Occipital lobe (tissue), 2 donors: ENCODE data around the gene COMMD1. TPM values are rescaled to one million over a fixed set of nuclear protein-coding genes. Genes with fewer than 3 reads are reported as not detected.
"Not testable (repeated sequence)": the region's sequence is repeated elsewhere in the genome, so short reads cannot be mapped to it uniquely, and the experiment has no call there.

Experiments
- DNase-seq: peaks from one replicate; lab custom pipeline; 2025; lab: John Stamatoyannopoulos, UW
- total RNA-seq: library from RNA; depleted of rRNA; stranded (reverse); fragments of >200 nt; gene quantifications from one replicate; pipeline ENCODE4 v1.2.3, GENCODE V29; 2014

COMMD1 gene
- total RNA-seq, 1 donor from 2014 or later, result 37.3 TPM

GRCh38 chr2:62014102-62014501, 108.6 kb downstream of the COMMD1 start:
- peak; percentile 51 for DNase-seq

GRCh38 chr2:62016957-62017356, 111.5 kb downstream of the COMMD1 start:
- no peak for DNase-seq

- DNase-seq, result no peak
Measured at GRCh38 chr2:62029910-62030309, 124.4 kb downstream of the COMMD1 start.

- no peak for DNase-seq
Measured at GRCh38 chr2:62030902-62031301, 125.4 kb downstream of the COMMD1 start.

GRCh38 chr2:62032096-62032495, 126.6 kb downstream of the COMMD1 start:
- DNase-seq, result no peak

- no peak for DNase-seq
Measured at GRCh38 chr2:62034715-62035114, 129.2 kb downstream of the COMMD1 start.

- no peak for DNase-seq
Measured at GRCh38 chr2:62036229-62036628, 130.8 kb downstream of the COMMD1 start.

- no peak for DNase-seq
Measured at GRCh38 chr2:62036761-62037250, 131.3 kb downstream of the COMMD1 start.

- DNase-seq, result peak; percentile 3
Measured at GRCh38 chr2:62038975-62039771, 133.7 kb downstream of the COMMD1 start.

- no peak for DNase-seq
Measured at GRCh38 chr2:62040926-62041325, 135.5 kb downstream of the COMMD1 start.

- DNase-seq, result not testable (repeated sequence)
Measured at GRCh38 chr2:62041701-62042385, 136.4 kb downstream of the COMMD1 start.

- DNase-seq, result no peak
Measured at GRCh38 chr2:62042400-62042799, 136.9 kb downstream of the COMMD1 start.

- no peak for DNase-seq
Measured at GRCh38 chr2:62042944-62043343, 137.5 kb downstream of the COMMD1 start.

- DNase-seq, result no peak
Measured at GRCh38 chr2:62045017-62045543, 139.6 kb downstream of the COMMD1 start.

- no peak for DNase-seq
Measured at GRCh38 chr2:62046141-62046540, 140.7 kb downstream of the COMMD1 start.

- no peak for DNase-seq
Measured at GRCh38 chr2:62050456-62051045, 145.1 kb downstream of the COMMD1 start.

- DNase-seq, result no peak
Measured at GRCh38 chr2:62054029-62054791, 148.7 kb downstream of the COMMD1 start.

- DNase-seq, result no peak
Measured at GRCh38 chr2:62054916-62055450, 149.5 kb downstream of the COMMD1 start.

- DNase-seq, result no peak
Measured at GRCh38 chr2:62055724-62056336, 150.4 kb downstream of the COMMD1 start.

GRCh38 chr2:62056341-62056740, 150.9 kb downstream of the COMMD1 start:
- no peak for DNase-seq

- no peak for DNase-seq
Measured at GRCh38 chr2:62065243-62065642, 159.8 kb downstream of the COMMD1 start.
